GM20000 (cell line): Measurements from ENCODE around the gene ATP5IF1.

ENCODE experiments used
- DNase-seq: peaks from one replicate; pipeline ENCODE4 v3.0.0; 2012; ENCODE audit warnings: low spot score
- CTCF ChIP-seq: IDR thresholded peaks from 2 replicates; pipeline ENCODE4 v1.5.1; 2012; ENCODE audit warnings: mild to moderate bottlenecking, control low read depth; ENCODE audit errors: extremely low read depth, missing control alignments

Gene ATP5IF1

GRCh38 chr1:28209700-28210099, 26.2 kb upstream of the ATP5IF1 start:
- no peak for TF ChIP-seq CTCF
- no peak for DNase-seq

- no peak for TF ChIP-seq CTCF
- no peak for DNase-seq
Observed at GRCh38 chr1:28213315-28213714, 22.6 kb upstream of the ATP5IF1 start.

- no peak for TF ChIP-seq CTCF
- no peak for DNase-seq
Observed at GRCh38 chr1:28229089-28229488, 6.8 kb upstream of the ATP5IF1 start.

DNA sequence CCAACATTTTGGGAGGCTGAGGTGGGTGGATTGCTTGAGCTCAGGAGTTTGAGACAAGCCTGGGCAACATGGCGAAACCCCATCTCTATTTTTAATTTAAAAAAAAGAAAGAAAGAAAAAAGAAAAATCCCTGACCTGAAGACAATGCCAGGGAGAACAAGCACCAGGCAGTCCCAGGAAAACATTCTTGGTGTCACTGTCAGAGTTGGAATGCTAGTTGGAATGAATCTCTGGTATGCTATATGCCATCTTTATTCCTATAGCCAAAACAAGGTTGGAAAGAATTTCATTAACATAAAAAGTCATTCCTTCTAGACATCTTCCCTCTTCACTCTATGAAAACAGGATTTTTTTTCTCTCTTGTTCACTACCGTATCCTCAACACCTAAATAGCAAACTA, 5.9 kb upstream of the ATP5IF1 start:
- no peak for DNase-seq
- no peak for TF ChIP-seq CTCF

DNA sequence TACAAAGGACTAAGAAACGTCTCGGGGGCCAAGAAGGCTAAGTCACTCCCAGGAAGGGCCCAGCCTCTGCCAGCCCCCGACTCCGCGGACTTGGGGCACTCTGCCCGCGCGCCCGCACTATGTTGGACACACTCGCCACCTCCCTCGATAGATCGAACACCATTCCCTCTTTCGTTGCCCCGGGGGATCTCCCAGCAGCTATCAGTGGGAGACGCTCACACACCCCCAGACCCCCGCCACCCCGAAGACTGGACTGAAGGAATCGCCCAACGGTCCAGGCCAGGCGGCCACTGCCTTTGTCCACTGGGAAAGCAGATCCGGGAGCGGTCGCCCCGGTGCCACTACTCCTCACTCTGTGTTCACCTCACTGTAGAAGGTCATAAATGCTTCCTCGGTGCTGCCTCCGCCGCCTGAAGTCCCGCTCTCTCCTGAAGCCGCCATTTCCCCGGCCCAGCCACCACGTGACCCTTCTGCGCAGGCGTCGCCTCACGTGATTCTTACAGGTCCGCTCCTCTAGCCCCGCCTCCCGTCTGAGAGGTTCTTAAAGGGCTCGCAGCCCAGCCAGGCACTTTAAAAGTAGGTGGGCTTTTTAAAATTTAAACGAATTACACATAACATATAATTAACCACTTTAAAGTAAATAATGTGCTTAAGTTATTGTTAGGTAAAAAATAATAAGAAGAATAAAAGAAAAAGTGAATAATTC, 3.2 kb upstream of the ATP5IF1 start, which contains the start of gene DNAJC8:
Gene DNAJC8 (minus strand): TSS at position 472 of the 706 bp plus-strand sequence. CDS start 31 bp downstream, at position 441.
- TF ChIP-seq CTCF: no peak
- peak; percentile 87 for DNase-seq

GRCh38 chr1:28233264-28233606, 2.7 kb upstream of the ATP5IF1 start:
- TF ChIP-seq CTCF: no peak
- DNase-seq: no peak

DNA sequence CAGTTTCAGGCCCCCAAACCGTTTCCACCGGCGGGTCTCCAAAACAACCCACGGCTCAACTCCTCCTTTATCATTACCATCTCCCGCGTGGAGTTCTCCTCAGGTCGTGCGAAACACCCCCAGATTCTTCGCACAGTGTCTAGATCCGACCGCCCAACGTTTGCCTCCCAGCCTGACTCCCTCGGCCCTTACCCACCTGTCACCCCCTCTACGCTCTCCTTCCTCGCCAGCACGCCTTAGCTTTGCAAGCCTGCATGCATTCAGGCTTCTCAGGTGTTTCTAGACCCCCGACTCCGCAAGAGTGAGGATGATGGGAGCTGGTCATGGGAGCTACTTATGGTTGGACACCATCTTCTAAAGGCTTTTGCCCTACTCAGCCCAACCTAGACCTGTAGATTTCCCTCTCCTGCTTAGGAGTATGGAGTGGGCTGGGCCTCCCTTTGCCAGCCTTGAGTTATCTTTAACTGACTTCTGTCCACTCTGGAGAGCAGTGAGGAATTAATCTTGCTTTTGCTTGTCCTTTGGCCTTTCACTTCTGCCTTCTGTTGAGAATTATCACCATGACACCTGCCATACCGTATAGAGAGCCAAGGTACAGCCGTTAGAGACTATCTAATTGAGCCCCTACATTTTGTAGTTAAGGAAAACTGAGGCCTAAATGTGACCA, 865 bp downstream of the ATP5IF1 start:
- no peak for TF ChIP-seq CTCF
- DNase-seq: no peak
